Hematopoietic multipotent progenitor cell treated with erythropoietin and hydrocortisone succinate and interleukin-3 and kit ligand, for 17 days (in vitro differentiated cells): ENCODE results near the gene TOX2.

ENCODE experiments used
- DNase-seq: peaks from one replicate; pipeline ENCODE4 v3.0.0-alpha.2; 2015; ENCODE audit warnings: low spot score

The TOX2 gene

DNA sequence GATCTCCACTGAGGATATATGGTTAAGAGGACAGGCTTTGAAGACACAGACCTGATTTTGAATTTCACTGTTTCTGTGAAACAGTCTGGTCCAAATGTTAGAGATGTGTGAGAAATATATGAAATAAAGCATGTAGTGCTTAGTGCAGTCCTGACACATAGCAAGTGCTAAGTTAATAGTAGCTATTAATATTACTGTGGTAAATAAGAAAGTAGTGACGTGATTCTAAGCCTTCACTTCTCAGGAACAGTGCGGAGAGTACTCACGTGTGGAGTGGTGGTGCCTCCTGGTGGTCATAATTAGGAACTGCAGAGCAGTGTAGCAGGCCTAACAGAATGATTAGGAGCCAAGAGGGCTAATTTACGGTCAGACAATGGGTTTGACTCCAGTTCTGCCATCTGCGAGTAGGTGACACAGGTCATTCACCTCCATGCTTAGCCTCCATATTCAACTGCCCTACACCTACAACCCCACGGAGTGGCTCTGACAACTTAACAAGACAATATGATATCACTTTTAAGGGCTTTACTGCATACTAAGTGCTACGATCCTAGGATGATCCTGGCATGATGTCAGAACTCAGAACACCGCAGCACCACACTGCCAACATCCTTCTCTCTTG is 166.1 kb downstream of the TOX2 start:
- DNase-seq = peak; percentile 79

DNA sequence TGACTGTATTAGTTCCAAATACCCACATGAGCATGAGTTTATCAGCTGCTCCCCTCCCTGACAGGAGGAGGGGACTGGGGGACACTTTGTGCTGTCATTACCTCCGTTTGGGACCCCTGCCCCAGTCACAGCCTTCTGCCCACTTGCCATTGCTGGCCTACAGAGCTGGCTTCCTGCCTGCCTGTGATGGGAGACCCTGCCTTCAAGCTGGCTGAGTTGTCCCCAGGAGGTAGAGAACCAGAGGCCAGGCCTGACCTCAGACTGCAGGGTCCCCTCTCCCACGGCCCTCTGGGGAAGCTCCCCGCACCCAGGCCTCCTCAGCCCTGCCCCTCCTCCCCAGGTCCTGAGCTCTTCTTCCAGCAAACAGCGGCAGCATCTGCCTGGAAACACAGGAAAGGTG is 166.8 kb downstream of the TOX2 start:
- no peak for DNase-seq

GRCh38 chr20:44081888-44082287 is 167.2 kb downstream of the TOX2 start:
- no peak for DNase-seq

DNA sequence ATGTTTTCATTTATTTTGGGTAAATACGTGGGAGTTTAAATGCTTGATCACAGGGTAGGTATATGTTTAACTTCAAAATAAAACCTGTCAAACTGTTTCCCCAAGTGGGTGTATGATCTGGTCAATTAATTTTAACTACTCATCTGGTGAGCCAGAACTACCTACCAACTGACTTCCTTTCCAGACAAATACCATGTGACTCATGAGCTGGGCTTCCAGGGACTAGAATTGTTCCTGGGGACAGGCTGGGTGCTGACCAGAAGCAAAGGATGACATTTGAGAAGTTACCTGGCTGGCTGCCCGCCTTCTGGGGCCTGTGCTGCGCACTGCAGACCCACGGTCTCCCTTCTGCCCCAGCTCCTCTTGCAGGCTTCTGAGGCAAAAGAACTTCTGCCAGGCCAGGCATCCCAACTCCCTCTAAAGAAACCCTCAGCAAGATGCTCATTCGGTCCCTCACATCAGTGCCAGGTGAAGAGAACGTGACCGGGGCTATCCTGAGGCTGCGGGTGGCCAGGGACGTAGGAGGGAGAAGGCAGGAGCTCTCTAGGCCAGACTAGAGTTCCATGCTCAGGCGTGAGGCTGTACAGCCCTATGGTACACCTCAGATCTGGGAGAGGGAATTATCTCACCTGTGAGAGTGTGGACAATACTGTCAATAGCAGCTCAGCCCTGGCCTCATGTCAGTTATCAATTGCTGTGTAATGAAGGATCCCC is 168.7 kb downstream of the TOX2 start:
- DNase-seq = no peak

DNA sequence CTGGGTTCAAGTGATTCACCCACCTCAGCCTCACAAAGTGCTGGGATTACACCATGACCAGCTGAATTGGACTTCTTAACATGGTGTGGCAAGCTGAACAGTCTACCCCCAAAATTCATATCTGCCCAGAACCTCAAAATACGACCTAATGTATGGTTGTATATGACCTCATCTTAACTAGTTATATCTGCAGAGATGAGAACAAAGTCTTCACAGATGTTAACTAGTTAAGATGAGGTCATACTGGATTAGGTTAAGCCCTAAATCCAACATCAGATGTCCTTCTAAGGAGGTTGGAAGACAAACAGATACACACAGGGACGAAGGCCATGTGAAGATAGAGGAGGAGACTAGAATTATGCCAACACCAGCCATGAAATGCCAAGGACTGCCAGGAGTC is 169.8 kb downstream of the TOX2 start:
- no peak for DNase-seq

- no peak for DNase-seq
Measured at GRCh38 chr20:44084891-44085290, 170.2 kb downstream of the TOX2 start.

DNA sequence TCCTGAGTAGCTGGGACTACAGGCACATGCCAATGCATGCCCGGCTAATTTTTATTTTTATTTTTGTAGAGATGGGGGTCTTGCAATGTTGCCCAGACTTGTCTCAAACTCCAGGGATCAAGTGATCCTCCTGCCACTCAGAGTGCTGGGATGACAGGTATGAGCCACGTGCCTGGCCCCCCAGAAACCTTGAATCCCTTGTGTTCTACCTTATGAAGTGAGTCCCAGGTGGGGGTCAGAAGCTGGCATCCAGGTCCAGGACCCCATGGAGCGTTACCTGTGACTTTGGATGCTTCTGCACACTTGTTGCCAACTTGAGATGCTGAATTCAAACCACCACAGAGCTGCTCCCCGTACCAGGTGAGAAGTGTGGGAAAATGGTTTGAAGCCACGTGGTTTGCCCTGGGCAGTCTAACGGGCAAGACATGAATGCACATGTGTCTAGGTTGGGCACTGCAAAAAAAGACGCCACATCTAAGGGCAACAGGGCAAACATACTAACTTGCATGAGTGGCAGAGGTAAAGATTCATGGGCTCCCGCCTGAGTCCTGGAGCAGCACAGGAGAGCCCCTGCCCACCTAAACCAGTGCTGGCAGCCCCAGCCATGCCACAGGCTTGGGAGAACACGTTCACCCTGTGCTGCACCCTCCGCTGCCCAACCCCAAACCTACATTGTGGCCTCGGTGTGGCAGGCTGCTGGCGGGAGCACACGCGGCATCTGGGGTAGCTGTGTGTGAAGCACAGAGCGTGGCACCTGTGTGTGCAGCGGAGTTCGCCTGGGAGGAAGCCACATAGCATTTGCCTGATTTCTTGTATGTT is 171.2 kb downstream of the TOX2 start:
- DNase-seq = no peak

DNA sequence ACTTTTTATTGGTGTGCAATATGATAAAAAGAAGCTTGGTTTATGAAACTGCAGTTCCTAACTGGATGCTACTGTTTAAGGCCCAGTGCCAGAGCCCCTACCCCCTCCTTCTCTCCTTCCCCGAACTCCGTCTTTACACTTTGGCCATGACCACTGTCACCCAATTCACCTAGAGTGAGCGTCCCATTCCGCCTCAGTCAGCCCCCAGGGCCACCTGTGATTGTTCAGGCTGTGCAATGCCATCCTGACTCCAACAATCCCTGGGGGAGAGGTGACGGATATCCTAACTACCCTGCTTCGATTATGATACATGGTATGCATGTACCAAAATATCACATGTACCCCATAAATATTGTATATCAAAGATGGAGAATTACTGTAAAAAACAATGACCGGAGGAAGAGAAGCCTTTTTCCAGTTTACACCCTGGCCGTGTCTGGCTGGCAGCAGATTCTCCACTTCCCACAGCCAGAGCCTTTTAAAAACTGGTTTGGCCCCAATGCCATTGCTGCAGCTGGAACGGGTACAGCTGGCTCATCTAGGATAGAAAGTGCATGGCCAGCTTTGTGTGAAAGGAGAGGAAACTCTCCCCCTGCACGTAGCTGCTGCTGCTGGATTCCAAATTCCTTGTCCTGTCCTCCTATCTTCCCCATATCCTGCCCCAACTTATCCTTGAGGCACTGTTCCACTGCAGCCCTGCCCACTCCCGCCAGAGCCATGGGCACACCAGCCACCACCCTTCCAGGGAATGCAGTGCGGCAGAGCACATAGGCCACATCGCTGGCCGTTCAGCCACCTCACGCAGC is 172.6 kb downstream of the TOX2 start:
- DNase-seq = no peak

GRCh38 chr20:44087857-44088120 is 173.1 kb downstream of the TOX2 start:
- no peak for DNase-seq

- DNase-seq = no peak
Measured at GRCh38 chr20:44089987-44090674, 175.5 kb downstream of the TOX2 start.

DNA sequence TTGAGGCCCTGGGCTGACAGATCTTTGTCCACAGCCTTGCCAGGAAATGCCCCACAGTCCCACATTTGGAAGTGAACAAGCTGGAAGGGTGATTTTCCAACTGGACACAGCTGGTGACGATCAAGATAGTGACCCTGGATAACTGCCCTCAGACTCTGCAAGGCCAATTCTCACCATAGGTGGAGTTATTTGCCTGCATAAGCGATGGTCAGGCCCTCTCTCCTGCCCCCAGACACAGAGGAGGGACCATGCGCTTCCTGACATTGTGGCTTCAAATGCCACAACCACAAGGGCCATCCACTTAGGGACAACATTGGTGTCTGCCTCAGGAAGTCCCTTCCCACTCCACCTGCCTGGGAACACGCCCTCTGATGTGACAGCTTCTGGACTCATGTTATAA is 176.4 kb downstream of the TOX2 start:
- no peak for DNase-seq

- DNase-seq = no peak
Measured at GRCh38 chr20:44092551-44093248, 178.0 kb downstream of the TOX2 start.

- no peak for DNase-seq
Measured at GRCh38 chr20:44093249-44093582, 178.6 kb downstream of the TOX2 start.

- no peak for DNase-seq
Measured at GRCh38 chr20:44095831-44096230, 181.2 kb downstream of the TOX2 start.

- DNase-seq = no peak
Measured at GRCh38 chr20:44097521-44098255, 183.0 kb downstream of the TOX2 start.

- no peak for DNase-seq
Measured at GRCh38 chr20:44098256-44098630, 183.6 kb downstream of the TOX2 start.

- no peak for DNase-seq
Measured at GRCh38 chr20:44098657-44099056, 184.0 kb downstream of the TOX2 start.

DNA sequence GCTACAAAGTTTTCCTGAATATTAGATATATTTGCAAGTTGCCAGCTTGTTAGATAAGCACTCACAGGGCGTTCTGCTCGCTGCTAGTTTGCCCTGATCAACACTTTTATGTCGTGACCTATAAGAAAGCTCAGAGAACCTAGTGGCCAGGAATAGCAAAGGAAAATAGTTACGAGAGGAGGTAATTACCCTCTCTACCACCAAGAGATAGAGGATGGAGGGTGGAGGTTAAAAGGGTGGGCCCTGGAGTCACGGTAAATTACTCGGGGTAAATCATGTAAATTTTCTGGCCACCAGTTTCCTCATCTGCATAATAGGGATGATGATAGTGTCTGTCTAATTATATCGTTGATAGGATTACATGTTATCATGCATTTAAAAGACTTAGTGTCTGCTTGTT is 185.2 kb downstream of the TOX2 start:
- DNase-seq = no peak

- no peak for DNase-seq
Measured at GRCh38 chr20:44102582-44102981, 187.9 kb downstream of the TOX2 start.

DNA sequence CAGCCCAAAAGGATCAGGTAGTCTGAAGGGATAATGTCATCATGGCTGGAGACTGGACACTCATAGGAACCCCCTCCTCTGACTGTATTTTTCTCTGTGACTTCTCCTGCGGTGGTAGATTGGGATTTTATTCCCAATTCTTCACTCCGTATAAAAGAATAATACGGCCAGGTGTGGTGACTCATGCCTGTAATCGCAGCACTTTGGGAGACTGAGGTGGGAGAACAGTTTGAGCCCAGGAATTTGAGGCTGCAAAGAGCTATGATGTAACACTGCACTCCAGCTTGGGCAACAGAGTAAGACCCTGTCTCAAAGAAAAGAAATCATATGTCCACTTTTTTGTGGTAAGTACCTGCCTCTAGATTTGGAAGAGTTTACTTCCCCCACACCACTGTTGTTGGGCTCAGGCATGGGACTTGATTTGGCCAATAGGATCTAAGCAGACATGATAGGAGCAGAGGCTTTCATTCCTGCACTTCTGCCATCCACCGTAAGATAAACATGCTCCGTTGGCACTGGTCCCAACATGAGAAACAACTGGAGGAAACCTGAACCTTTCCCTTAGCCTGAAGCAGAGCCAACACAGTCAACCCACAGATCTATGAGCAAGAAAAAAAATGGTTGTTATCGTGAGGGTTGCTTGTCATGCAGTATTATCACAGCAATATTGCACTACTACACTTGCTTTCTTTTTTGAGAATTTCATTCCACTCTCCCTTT is 190.3 kb downstream of the TOX2 start:
- no peak for DNase-seq
